ENCODE measurements around the gene LRRN2. TPM values are rescaled to one million over a fixed set of nuclear protein-coding genes. Genes with fewer than 3 reads are reported as not detected.

The LRRN2 gene
- polyA plus RNA-seq, 4 donors = 3.0 to 3.1 TPM; not detected in 2

DNA sequence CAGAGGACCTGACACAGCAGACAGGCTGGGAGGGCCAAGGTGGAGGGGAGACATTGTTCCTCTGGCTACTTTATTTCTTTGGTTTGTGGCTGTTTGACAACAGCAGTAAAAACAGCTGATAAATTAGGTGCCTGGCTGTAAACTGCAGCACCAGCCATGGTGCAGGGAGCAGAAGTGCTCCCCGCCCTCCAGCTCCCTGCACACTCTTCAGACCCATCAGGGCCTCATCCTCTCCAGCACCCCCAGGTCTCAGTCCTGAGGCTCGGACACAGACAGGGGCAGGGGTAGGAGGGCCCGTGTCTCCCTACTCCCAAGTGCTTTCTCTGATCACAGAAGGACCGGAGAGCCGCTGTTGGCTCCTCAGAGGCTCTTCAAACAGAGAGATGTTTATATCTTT is 17.7 kb upstream of the LRRN2 start:
- FAIRE-seq = no peak

GRCh38 chr1:204702552-204703267 is 17.2 kb upstream of the LRRN2 start:
- no peaks in the 10 kb centered on the region for H3K4me1 ChIP-seq (ENCODE audit: control insufficient read depth in 3 of 3, insufficient read depth in 2 of 3, low read depth in 1 of 3, low read length in 2 of 3)
- FAIRE-seq = no peak
- no peak overlapping the region for H3K27ac ChIP-seq (ENCODE audit: low read depth in 1 of 3, low read length in 2 of 3)
- WGBS, 3 donors = 64 to 68% (median 66%) methylated on average over 8 of the region's 8 CpGs
- no peaks in the 10 kb centered on the region for H3K36me3 ChIP-seq (ENCODE audit: control insufficient read depth in 3 of 3, insufficient read depth in 2 of 3, low read depth in 1 of 3, low read length in 3 of 3)
- DNase-seq = no peak
- no peak overlapping the region for H3K4me3 ChIP-seq (ENCODE audit: low read depth in 1 of 3, low read length in 3 of 3)
- no peaks in the 10 kb centered on the region for H3K9me3 ChIP-seq (ENCODE audit: control insufficient read depth in 2 of 2, insufficient read depth in 1 of 2, low read depth in 1 of 2, low read length in 1 of 2)
- H3K27me3 ChIP-seq (ENCODE audit: control insufficient read depth in 3 of 3, insufficient read depth in 3 of 3, low read length in 3 of 3) = peaks cover 0 to 3% (median 0%) of the 10 kb centered on the region in 3 donors

More for the DNA sequence above, 17.7 kb upstream of the LRRN2 start:
- WGBS, 3 donors = 28 to 38% (median 34%) methylated on average over 5 of the region's 5 CpGs
- no peaks in the 10 kb centered on the region for H3K9me3 ChIP-seq (ENCODE audit: control insufficient read depth in 2 of 2, insufficient read depth in 1 of 2, low read depth in 1 of 2, low read length in 1 of 2)
- H3K4me1 ChIP-seq (ENCODE audit: control insufficient read depth in 3 of 3, insufficient read depth in 2 of 3, low read depth in 1 of 3, low read length in 2 of 3) = no peaks in the 10 kb centered on the region
- H3K36me3 ChIP-seq (ENCODE audit: control insufficient read depth in 3 of 3, insufficient read depth in 2 of 3, low read depth in 1 of 3, low read length in 3 of 3) = no peaks in the 10 kb centered on the region
- peaks cover 0 to 3% (median 0%) of the 10 kb centered on the region in 3 donors for H3K27me3 ChIP-seq (ENCODE audit: control insufficient read depth in 3 of 3, insufficient read depth in 3 of 3, low read length in 3 of 3)
- H3K27ac ChIP-seq (ENCODE audit: low read depth in 1 of 3, low read length in 2 of 3) = no peak overlapping the region
- H3K4me3 ChIP-seq (ENCODE audit: low read depth in 1 of 3, low read length in 3 of 3) = no peak overlapping the region
- no peak for DNase-seq

DNA sequence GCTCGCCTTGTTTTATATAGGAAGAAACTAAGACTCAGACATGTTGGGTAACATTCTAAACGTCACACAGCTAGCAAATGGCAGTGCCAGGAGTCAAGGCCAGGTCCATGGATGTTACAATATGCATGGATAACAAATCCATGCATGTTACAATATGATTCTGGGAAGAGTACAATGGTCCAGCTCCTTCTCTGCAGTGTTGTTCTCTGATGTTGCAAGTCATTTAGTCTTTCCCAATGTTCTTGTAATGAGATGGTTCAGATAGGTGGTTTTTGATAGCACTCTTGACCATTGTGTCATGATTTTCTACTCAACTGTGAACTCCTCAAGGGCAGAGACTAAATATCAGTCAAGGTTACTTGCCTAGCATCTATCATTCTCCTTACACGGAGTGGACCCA is 15.7 kb upstream of the LRRN2 start:
- DNase-seq (no peak), FAIRE-seq (no peak)
- Histone ChIP-seq H3K27me3 (ENCODE audit: control insufficient read depth in 3 of 3, insufficient read depth in 3 of 3, low read length in 3 of 3) (no peaks in the 10 kb centered on the region), H3K4me3 (ENCODE audit: low read depth in 1 of 3, low read length in 3 of 3) (no peak overlapping the region), H3K9me3 (ENCODE audit: control insufficient read depth in 2 of 2, insufficient read depth in 1 of 2, low read depth in 1 of 2, low read length in 1 of 2) (no peaks in the 10 kb centered on the region), H3K36me3 (ENCODE audit: control insufficient read depth in 3 of 3, insufficient read depth in 2 of 3, low read depth in 1 of 3, low read length in 3 of 3) (no peaks in the 10 kb centered on the region), H3K4me1 (ENCODE audit: control insufficient read depth in 3 of 3, insufficient read depth in 2 of 3, low read depth in 1 of 3, low read length in 2 of 3) (no peaks in the 10 kb centered on the region), H3K27ac (ENCODE audit: low read depth in 1 of 3, low read length in 2 of 3) (no peak overlapping the region)
- 80 to 87% (median 81%) methylated on average over 3 of the region's 3 CpGs for WGBS, 3 donors

- DNase-seq = no peak
- WGBS, 3 donors = 85 to 89% (median 87%) methylated on average over 5 of the region's 5 CpGs
- no peak for FAIRE-seq
- Histone ChIP-seq H3K36me3 (ENCODE audit: control insufficient read depth in 3 of 3, insufficient read depth in 2 of 3, low read depth in 1 of 3, low read length in 3 of 3) (no peaks in the 10 kb centered on the region), H3K4me1 (ENCODE audit: control insufficient read depth in 3 of 3, insufficient read depth in 2 of 3, low read depth in 1 of 3, low read length in 2 of 3) (no peaks in the 10 kb centered on the region), H3K27ac (ENCODE audit: low read depth in 1 of 3, low read length in 2 of 3) (no peak overlapping the region), H3K27me3 (ENCODE audit: control insufficient read depth in 3 of 3, insufficient read depth in 3 of 3, low read length in 3 of 3) (peaks cover 0 to 3% (median 0%) of the 10 kb centered on the region in 3 donors), H3K4me3 (ENCODE audit: low read depth in 1 of 3, low read length in 3 of 3) (no peak overlapping the region), H3K9me3 (ENCODE audit: control insufficient read depth in 2 of 2, insufficient read depth in 1 of 2, low read depth in 1 of 2, low read length in 1 of 2) (no peaks in the 10 kb centered on the region)
Measured at GRCh38 chr1:204697893-204698292, 12.4 kb upstream of the LRRN2 start.

GRCh38 chr1:204696606-204697005 is 11.1 kb upstream of the LRRN2 start:
- no peaks in the 10 kb centered on the region for H3K4me1 ChIP-seq (ENCODE audit: control insufficient read depth in 3 of 3, insufficient read depth in 2 of 3, low read depth in 1 of 3, low read length in 2 of 3)
- H3K9me3 ChIP-seq (ENCODE audit: control insufficient read depth in 2 of 2, insufficient read depth in 1 of 2, low read depth in 1 of 2, low read length in 1 of 2) = no peaks in the 10 kb centered on the region
- H3K4me3 ChIP-seq (ENCODE audit: low read depth in 1 of 3, low read length in 3 of 3) = no peak overlapping the region
- H3K27me3 ChIP-seq (ENCODE audit: control insufficient read depth in 3 of 3, insufficient read depth in 3 of 3, low read length in 3 of 3) = peaks cover 0 to 3% (median 0%) of the 10 kb centered on the region in 3 donors
- H3K27ac ChIP-seq (ENCODE audit: low read depth in 1 of 3, low read length in 2 of 3) = no peak overlapping the region
- FAIRE-seq = no peak
- no peaks in the 10 kb centered on the region for H3K36me3 ChIP-seq (ENCODE audit: control insufficient read depth in 3 of 3, insufficient read depth in 2 of 3, low read depth in 1 of 3, low read length in 3 of 3)
- 88 to 90% (median 89%) methylated on average over 17 of the region's 17 CpGs for whole genome bisulfite sequencing, 3 donors
- DNase-seq = no peak

GRCh38 chr1:204695692-204696091 is 10.2 kb upstream of the LRRN2 start:
- H3K27me3 ChIP-seq (ENCODE audit: control insufficient read depth in 3 of 3, insufficient read depth in 3 of 3, low read length in 3 of 3) = peaks cover 0 to 3% (median 0%) of the 10 kb centered on the region in 3 donors
- H3K9me3 ChIP-seq (ENCODE audit: control insufficient read depth in 2 of 2, insufficient read depth in 1 of 2, low read depth in 1 of 2, low read length in 1 of 2) = no peaks in the 10 kb centered on the region
- no peaks in the 10 kb centered on the region for H3K36me3 ChIP-seq (ENCODE audit: control insufficient read depth in 3 of 3, insufficient read depth in 2 of 3, low read depth in 1 of 3, low read length in 3 of 3)
- FAIRE-seq (no peak), DNase-seq (no peak)
- no peak overlapping the region for H3K27ac ChIP-seq (ENCODE audit: low read depth in 1 of 3, low read length in 2 of 3)
- WGBS, 3 donors = 67 to 77% (median 68%) methylated on average over 5 of the region's 5 CpGs
- H3K4me1 ChIP-seq (ENCODE audit: control insufficient read depth in 3 of 3, insufficient read depth in 2 of 3, low read depth in 1 of 3, low read length in 2 of 3) = no peaks in the 10 kb centered on the region
- no peak overlapping the region for H3K4me3 ChIP-seq (ENCODE audit: low read depth in 1 of 3, low read length in 3 of 3)

DNA sequence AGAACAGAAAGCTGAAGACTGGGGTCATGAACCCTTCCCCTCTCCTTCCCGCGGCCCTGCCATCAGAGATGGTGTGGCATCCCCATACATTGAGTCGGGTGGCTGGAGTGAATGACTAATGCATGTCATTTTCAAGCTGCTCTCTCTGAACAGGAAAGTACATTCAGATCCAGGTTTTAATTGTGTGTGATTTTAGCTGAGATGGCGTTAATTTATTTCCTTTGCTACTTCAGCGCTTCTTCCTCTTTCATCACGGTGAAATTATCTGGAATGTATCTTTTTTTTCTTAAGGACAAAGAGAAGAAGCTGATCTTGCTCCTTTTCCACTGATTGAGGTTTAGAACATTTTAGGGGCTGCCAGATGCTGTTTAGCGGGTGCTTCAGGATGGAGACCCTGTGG is 8.6 kb upstream of the LRRN2 start:
- Histone ChIP-seq H3K4me3 (ENCODE audit: low read depth in 1 of 3, low read length in 3 of 3) (no peak overlapping the region), H3K9me3 (ENCODE audit: control insufficient read depth in 2 of 2, insufficient read depth in 1 of 2, low read depth in 1 of 2, low read length in 1 of 2) (no peaks in the 10 kb centered on the region), H3K27me3 (ENCODE audit: control insufficient read depth in 3 of 3, insufficient read depth in 3 of 3, low read length in 3 of 3) (peaks cover 0 to 5% (median 2%) of the 10 kb centered on the region in 3 donors), H3K4me1 (ENCODE audit: control insufficient read depth in 3 of 3, insufficient read depth in 2 of 3, low read depth in 1 of 3, low read length in 2 of 3) (no peaks in the 10 kb centered on the region), H3K36me3 (ENCODE audit: control insufficient read depth in 3 of 3, insufficient read depth in 2 of 3, low read depth in 1 of 3, low read length in 3 of 3) (no peaks in the 10 kb centered on the region), H3K27ac (ENCODE audit: low read depth in 1 of 3, low read length in 2 of 3) (no peak overlapping the region)
- DNase-seq (no peak), FAIRE-seq (no peak)
- 77 to 86% (median 78%) methylated on average over 7 of the region's 7 CpGs for WGBS, 3 donors

GRCh38 chr1:204692841-204693356 is 7.4 kb upstream of the LRRN2 start:
- H3K27ac ChIP-seq (ENCODE audit: low read depth in 1 of 3, low read length in 2 of 3) = no peak overlapping the region
- 74 to 79% (median 78%) methylated on average over 7 of the region's 7 CpGs for WGBS, 3 donors
- DNase-seq = no peak
- no peak overlapping the region for H3K4me3 ChIP-seq (ENCODE audit: low read depth in 1 of 3, low read length in 3 of 3)
- no peaks in the 10 kb centered on the region for H3K36me3 ChIP-seq (ENCODE audit: control insufficient read depth in 3 of 3, insufficient read depth in 2 of 3, low read depth in 1 of 3, low read length in 3 of 3)
- peaks cover 0 to 15% (median 2%) of the 10 kb centered on the region in 3 donors for H3K27me3 ChIP-seq (ENCODE audit: control insufficient read depth in 3 of 3, insufficient read depth in 3 of 3, low read length in 3 of 3)
- H3K9me3 ChIP-seq (ENCODE audit: control insufficient read depth in 2 of 2, insufficient read depth in 1 of 2, low read depth in 1 of 2, low read length in 1 of 2) = no peaks in the 10 kb centered on the region
- no peaks in the 10 kb centered on the region for H3K4me1 ChIP-seq (ENCODE audit: control insufficient read depth in 3 of 3, insufficient read depth in 2 of 3, low read depth in 1 of 3, low read length in 2 of 3)
- FAIRE-seq = no peak
